MG63 (cell line): ENCODE measurements around the gene OSBPL6. TPM values are rescaled to one million over a fixed set of nuclear protein-coding genes. Genes with fewer than 3 reads are reported as not detected.
"Not testable (repeated sequence)": the region's sequence is repeated elsewhere in the genome, so short reads cannot be mapped to it uniquely, and the experiment has no call there.

Experiments
- DNase-seq: peaks from one replicate; pipeline ENCODE4 v3.0.0-alpha.2; 2020
- H3K27me3 ChIP-seq: fragments of 250-450 bp; sonication (Bioruptor Pico); 2 replicates; pipeline ENCODE4 v1.5.1; 2020; ENCODE audit warnings: mild to moderate bottlenecking, moderate library complexity
- H3K36me3 ChIP-seq: fragments of 250-450 bp; sonication (Bioruptor Pico); 2 replicates; pipeline ENCODE4 v1.5.1; 2020; ENCODE audit warnings: mild to moderate bottlenecking, moderate library complexity
- H3K4me3 ChIP-seq: fragments of 250-450 bp; sonication (Bioruptor Pico); 2 replicates; pipeline ENCODE4 v1.5.1; 2020; ENCODE audit warnings: mild to moderate bottlenecking, moderate library complexity
- H3K9me3 ChIP-seq: fragments of 250-450 bp; sonication (Bioruptor Pico); 2 replicates; pipeline ENCODE4 v1.5.1; 2020; ENCODE audit warnings: mild to moderate bottlenecking, moderate library complexity
- total RNA-seq: library from RNA; depleted of rRNA; stranded (reverse); fragments of >200 nt; shearing (Covaris generic); gene quantifications from 2 replicates; pipeline ENCODE4 v1.2.3, GENCODE V29; 2014; ENCODE audit warnings: low replicate concordance

The OSBPL6 gene
- total RNA-seq, 1 experiment from 2014 or later = 2.1 TPM

GRCh38 chr2:178301649-178302238 is 107.4 kb downstream of the OSBPL6 start:
- H3K27me3 ChIP-seq = no peaks in the 10 kb centered on the region
- no peaks in the 10 kb centered on the region for H3K9me3 ChIP-seq
- no peak overlapping the region for H3K4me3 ChIP-seq
- no peak for DNase-seq
- no peaks in the 10 kb centered on the region for H3K36me3 ChIP-seq

- H3K36me3 ChIP-seq = no peaks in the 10 kb centered on the region
- H3K9me3 ChIP-seq = no peaks in the 10 kb centered on the region
- no peaks in the 10 kb centered on the region for H3K27me3 ChIP-seq
- no peak overlapping the region for H3K4me3 ChIP-seq
- no peak for DNase-seq
Measured at GRCh38 chr2:178304333-178304732, 110.0 kb downstream of the OSBPL6 start.

- peak; percentile 11 for DNase-seq
- H3K4me3 ChIP-seq = no peak overlapping the region
- H3K36me3 ChIP-seq = no peaks in the 10 kb centered on the region
- H3K9me3 ChIP-seq = no peaks in the 10 kb centered on the region
- no peaks in the 10 kb centered on the region for H3K27me3 ChIP-seq
Measured at GRCh38 chr2:178306352-178307073, 112.2 kb downstream of the OSBPL6 start.

GRCh38 chr2:178307650-178308049 is 113.3 kb downstream of the OSBPL6 start:
- Histone ChIP-seq H3K27me3 (no peaks in the 10 kb centered on the region), H3K9me3 (no peaks in the 10 kb centered on the region), H3K4me3 (no peak overlapping the region), H3K36me3 (no peaks in the 10 kb centered on the region)
- DNase-seq = no peak

GRCh38 chr2:178309541-178309940 is 115.2 kb downstream of the OSBPL6 start:
- no peak overlapping the region for H3K4me3 ChIP-seq
- H3K36me3 ChIP-seq = no peaks in the 10 kb centered on the region
- H3K27me3 ChIP-seq = no peaks in the 10 kb centered on the region
- DNase-seq = no peak
- no peaks in the 10 kb centered on the region for H3K9me3 ChIP-seq

- no peak for DNase-seq
- no peak overlapping the region for H3K4me3 ChIP-seq
- H3K36me3 ChIP-seq = no peaks in the 10 kb centered on the region
- H3K9me3 ChIP-seq = no peaks in the 10 kb centered on the region
- no peaks in the 10 kb centered on the region for H3K27me3 ChIP-seq
Measured at GRCh38 chr2:178315078-178315477, 120.8 kb downstream of the OSBPL6 start.

GRCh38 chr2:178315488-178315948 is 121.2 kb downstream of the OSBPL6 start:
- Histone ChIP-seq H3K4me3 (no peak overlapping the region), H3K27me3 (no peaks in the 10 kb centered on the region), H3K9me3 (no peaks in the 10 kb centered on the region), H3K36me3 (no peaks in the 10 kb centered on the region)
- DNase-seq = no peak

GRCh38 chr2:178317811-178318210 is 123.5 kb downstream of the OSBPL6 start:
- Histone ChIP-seq H3K36me3 (no peaks in the 10 kb centered on the region), H3K9me3 (no peaks in the 10 kb centered on the region), H3K27me3 (no peaks in the 10 kb centered on the region), H3K4me3 (no peak overlapping the region)
- DNase-seq = no peak

GRCh38 chr2:178320011-178320585 is 125.8 kb downstream of the OSBPL6 start:
- no peaks in the 10 kb centered on the region for H3K9me3 ChIP-seq
- H3K36me3 ChIP-seq = no peaks in the 10 kb centered on the region
- no peaks in the 10 kb centered on the region for H3K27me3 ChIP-seq
- no peak overlapping the region for H3K4me3 ChIP-seq
- DNase-seq = no peak

- Histone ChIP-seq H3K27me3 (no peaks in the 10 kb centered on the region), H3K9me3 (no peaks in the 10 kb centered on the region), H3K4me3 (no peak overlapping the region), H3K36me3 (no peaks in the 10 kb centered on the region)
- no peak for DNase-seq
Measured at GRCh38 chr2:178322068-178322467, 127.8 kb downstream of the OSBPL6 start.

- H3K4me3 ChIP-seq, DNase-seq, H3K27me3 ChIP-seq: not testable (repeated sequence)
Measured at GRCh38 chr2:178323331-178323730, 129.0 kb downstream of the OSBPL6 start.

GRCh38 chr2:178324077-178324476 is 129.8 kb downstream of the OSBPL6 start:
- Histone ChIP-seq H3K4me3 (no peak overlapping the region), H3K27me3 (no peaks in the 10 kb centered on the region), H3K36me3 (no peaks in the 10 kb centered on the region), H3K9me3 (no peaks in the 10 kb centered on the region)
- DNase-seq = no peak

More at GRCh38 chr2:178323331-178323730, 129.0 kb downstream of the OSBPL6 start:
- H3K36me3 ChIP-seq, H3K9me3 ChIP-seq: not testable (repeated sequence)

GRCh38 chr2:178325268-178325667 is 131.0 kb downstream of the OSBPL6 start:
- Histone ChIP-seq H3K4me3 (no peak overlapping the region), H3K36me3 (no peaks in the 10 kb centered on the region), H3K27me3 (no peaks in the 10 kb centered on the region)

GRCh38 chr2:178327516-178327915 is 133.2 kb downstream of the OSBPL6 start:
- DNase-seq = no peak
- H3K4me3 ChIP-seq = no peak overlapping the region
- no peaks in the 10 kb centered on the region for H3K36me3 ChIP-seq
- H3K9me3 ChIP-seq = no peaks in the 10 kb centered on the region
- H3K27me3 ChIP-seq = no peaks in the 10 kb centered on the region

More at GRCh38 chr2:178325268-178325667, 131.0 kb downstream of the OSBPL6 start:
- H3K9me3 ChIP-seq = no peaks in the 10 kb centered on the region
- no peak for DNase-seq

- Histone ChIP-seq H3K27me3 (no peaks in the 10 kb centered on the region), H3K9me3 (no peaks in the 10 kb centered on the region), H3K36me3 (no peaks in the 10 kb centered on the region), H3K4me3 (no peak overlapping the region)
- DNase-seq = no peak
Measured at GRCh38 chr2:178328037-178328436, 133.7 kb downstream of the OSBPL6 start.

- H3K9me3 ChIP-seq = no peaks in the 10 kb centered on the region
- no peak overlapping the region for H3K4me3 ChIP-seq
- H3K27me3 ChIP-seq = no peaks in the 10 kb centered on the region
- no peaks in the 10 kb centered on the region for H3K36me3 ChIP-seq
- no peak for DNase-seq
Measured at GRCh38 chr2:178330175-178331017, 136.1 kb downstream of the OSBPL6 start.
